HG03565 (cell line): ENCODE measurements around the gene JAK1.
A peak's percentile ranks its signal among the peaks of the same experiment; 100 is the strongest.

Source experiments
- ATAC-seq: cut with Tn5 transposase; IDR thresholded peaks from one replicate; pipeline ENCODE4 v1.9.1; 2021; ENCODE audit warnings: mild to moderate bottlenecking, moderate library complexity; ENCODE audit not compliant: unreplicated experiment

Gene JAK1

GRCh38 chr1:64980745-64981600, 14.6 kb upstream of the JAK1 start:
- ATAC-seq, result peak; percentile 66

- ATAC-seq, result no peak
Measured at GRCh38 chr1:64979358-64979757, 13.0 kb upstream of the JAK1 start.

GRCh38 chr1:64976361-64976760, 10.0 kb upstream of the JAK1 start:
- ATAC-seq, result no peak

- no peak for ATAC-seq
Measured at GRCh38 chr1:64975740-64976139, 9.4 kb upstream of the JAK1 start.

DNA sequence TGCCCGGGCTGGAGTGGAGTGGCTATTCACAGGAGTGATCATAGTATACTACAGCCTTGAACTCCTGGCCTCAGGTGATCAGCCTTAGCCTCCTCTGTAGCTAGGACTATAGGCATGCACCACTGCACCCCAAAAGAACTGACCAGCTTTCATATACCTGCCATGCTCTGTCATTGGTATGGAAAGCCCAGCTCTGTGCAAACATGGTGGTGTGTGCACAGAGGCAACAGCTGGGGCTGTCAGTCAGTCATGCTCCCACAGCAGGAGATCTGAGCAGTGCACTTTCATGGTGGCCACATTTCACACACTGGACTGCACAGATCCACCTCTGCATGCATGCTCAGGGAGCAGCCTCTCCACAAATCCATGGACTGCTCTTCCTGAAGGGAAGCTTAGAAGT, 8.8 kb upstream of the JAK1 start:
- no peak for ATAC-seq

DNA sequence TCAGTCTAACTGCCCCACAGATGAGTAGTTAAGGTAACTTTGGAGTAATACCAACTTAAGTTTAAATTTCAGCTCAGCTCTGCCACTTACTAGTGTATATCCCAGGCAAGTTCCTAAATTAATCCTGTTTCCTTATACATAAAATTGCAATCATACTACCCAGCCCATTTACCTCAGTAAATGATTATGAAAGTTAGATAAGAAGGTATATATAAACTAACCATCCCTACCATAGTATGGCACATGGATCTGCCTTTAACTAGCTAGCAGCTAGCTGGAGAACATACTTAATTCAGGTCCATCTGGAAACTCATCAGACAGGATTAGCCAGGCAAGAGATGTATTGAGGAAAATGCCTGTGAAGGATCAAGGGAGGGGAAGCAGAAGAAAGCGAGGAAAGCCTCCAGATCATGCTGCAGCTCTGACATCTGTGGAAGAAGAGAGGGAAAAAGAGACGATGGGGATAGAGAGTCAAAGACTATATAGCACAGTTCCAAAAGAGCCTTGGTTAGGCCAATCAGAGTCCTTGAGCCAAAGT, 8.0 kb upstream of the JAK1 start:
- ATAC-seq, result no peak

- no peak for ATAC-seq
Measured at GRCh38 chr1:64973061-64973647, 6.8 kb upstream of the JAK1 start.

GRCh38 chr1:64969305-64970046, 3.1 kb upstream of the JAK1 start:
- no peak for ATAC-seq

DNA sequence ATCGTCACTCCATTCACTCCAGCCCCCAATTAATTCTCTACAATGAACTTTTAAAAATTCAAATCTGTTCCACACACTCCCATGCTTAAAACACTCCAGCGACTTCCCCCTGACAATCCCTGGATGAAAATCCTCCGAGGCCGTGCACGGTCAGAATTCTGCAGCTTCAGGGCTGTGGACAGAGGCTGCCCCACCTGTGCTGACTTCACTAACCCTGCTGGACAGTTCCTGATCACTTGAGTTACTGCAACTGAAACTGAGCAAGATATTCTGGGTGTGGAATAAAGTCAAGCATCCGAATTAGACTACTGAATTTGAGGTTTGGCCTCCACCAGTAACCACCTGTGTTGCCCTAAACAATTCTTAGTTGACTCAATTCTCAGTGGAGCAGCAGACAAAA, 1.0 kb upstream of the JAK1 start:
- ATAC-seq, result no peak

GRCh38 chr1:64965366-64966157, 787 bp downstream of the JAK1 start:
- ATAC-seq, result peak; percentile 23

DNA sequence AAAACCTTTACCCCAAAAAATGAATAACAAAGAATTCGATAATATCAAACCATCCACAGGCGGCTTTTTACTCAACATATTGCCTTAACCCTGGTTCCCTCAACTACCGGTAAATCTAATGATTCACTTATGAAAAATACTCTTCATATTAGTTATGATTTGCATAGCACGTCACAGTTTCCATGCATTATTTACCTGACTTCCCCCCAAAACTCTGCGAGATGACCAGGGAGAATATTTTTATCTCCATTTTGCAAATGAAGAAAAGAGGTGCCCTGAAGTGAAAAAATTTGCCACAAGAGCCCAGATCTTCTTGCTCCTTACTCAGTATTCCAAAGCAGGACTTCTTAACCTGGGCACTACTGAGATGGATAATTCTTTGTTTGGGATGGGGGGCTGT, 2.9 kb downstream of the JAK1 start:
- no peak for ATAC-seq

- ATAC-seq, result peak; percentile 16
Measured at GRCh38 chr1:64962441-64962840, 3.9 kb downstream of the JAK1 start.

- ATAC-seq, result no peak
Measured at GRCh38 chr1:64961923-64962322, 4.4 kb downstream of the JAK1 start.

DNA sequence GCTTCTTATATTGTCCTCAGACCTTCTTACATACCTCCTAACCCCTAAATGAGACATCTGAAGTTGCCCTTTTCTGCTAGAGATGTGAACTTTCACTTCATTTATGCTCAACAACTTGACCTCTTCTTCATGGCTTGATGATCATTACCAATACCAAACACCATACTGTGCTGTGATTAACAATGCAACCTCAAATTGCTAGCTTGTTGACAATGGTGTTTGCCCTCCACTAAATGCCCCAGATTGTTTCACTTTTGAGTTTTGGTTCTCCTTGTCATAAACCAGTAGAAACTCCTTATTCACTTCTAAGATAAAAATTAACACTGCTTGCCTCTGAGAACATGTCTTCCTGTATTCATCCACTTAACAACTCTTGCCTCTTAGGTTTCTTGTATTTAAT, 5.6 kb downstream of the JAK1 start:
- ATAC-seq, result peak; percentile 45

- no peak for ATAC-seq
Measured at GRCh38 chr1:64959986-64960385, 6.4 kb downstream of the JAK1 start.

GRCh38 chr1:64956733-64957441, 9.5 kb downstream of the JAK1 start:
- ATAC-seq, result peak; percentile 84

GRCh38 chr1:64956010-64956640, 10.2 kb downstream of the JAK1 start:
- no peak for ATAC-seq

DNA sequence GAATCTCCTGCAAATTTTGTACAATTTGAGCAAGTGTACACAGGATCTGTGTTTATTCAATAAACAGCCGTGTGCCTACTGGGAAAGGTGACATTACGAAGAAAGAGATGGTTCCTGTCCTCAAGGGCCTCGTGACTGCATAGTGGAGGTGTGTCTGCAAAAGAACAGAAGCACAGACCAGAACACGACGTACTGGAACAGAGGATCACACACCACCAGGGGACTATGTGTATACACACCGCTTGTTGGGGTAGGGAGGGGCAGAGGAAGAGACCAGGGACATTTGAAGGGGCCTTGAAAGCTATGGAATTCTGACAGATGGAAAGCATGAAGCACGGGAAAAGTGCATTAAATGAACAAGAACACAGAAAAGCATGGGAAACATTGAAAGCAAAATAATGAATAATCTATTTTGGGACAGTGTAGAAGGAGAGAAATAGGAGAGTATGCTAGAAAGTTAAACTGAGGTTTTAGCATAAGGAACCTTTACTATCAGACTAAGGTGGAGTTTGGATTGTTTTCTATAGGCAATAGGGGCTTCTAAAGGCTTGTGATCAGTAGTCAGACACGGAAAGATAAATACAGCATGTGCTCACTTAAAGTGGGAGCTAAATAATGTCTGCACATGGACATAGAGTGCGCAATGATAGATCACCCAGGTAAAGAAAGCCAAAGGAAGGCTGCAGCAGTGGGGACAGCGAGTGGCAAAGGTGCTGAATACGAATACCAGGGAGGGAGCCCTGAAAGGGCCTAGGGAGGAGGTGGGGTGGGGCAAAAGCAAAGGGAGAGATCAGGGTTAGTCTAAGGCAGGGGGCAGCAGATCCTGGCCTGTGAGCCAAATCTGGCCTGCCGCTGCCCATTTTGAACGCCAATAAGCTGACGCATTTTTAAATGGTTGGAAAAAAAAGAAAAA, 11.0 kb downstream of the JAK1 start:
- ATAC-seq, result no peak

DNA sequence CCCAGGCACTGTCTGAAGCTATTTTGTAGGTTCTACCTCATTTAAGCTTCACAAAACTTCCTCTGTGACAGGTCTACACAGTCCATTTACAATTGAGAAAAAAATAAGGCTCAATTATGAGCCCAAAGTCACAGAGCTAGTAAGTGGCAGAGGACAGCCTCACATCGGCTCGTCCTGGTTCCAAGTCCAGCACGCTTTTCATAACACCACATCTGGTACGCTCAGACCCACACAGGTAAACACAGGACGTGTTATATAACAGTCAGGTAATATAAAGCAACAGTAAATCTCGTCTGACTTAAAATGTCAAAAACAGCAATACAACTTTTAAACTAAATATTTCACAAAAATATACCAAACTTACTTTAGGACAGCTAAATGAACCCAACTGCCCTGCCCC, 13.1 kb downstream of the JAK1 start:
- ATAC-seq, result no peak
